AG09309 (cell line): ENCODE data around the gene PLA2G12B.
"Not testable (repeated sequence)": the region's sequence is repeated elsewhere in the genome, so short reads cannot be mapped to it uniquely, and the experiment has no call there.

Experiments used
- DNase-seq: peaks from one replicate; pipeline ENCODE4 v3.0.0-alpha.2; 2010; ENCODE audit warnings: low read depth
- H3K4me3 ChIP-seq: 2 replicates; pipeline ENCODE4 v1.5.1; 2011; ENCODE audit warnings: mild to moderate bottlenecking, low read depth, low read length, moderate library complexity; ENCODE audit not compliant: control insufficient read depth
- TF ChIP-seq, protein P1 (sequence below): IDR thresholded peaks from 2 replicates; pipeline ENCODE4 v1.5.1; 2011; ENCODE audit warnings: mild to moderate bottlenecking, low read depth, low read length, inconsistent platforms; ENCODE audit not compliant: insufficient read depth, control insufficient read depth; ENCODE audit errors: missing control alignments

The PLA2G12B gene, protein sequence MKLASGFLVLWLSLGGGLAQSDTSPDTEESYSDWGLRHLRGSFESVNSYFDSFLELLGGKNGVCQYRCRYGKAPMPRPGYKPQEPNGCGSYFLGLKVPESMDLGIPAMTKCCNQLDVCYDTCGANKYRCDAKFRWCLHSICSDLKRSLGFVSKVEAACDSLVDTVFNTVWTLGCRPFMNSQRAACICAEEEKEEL

DNA sequence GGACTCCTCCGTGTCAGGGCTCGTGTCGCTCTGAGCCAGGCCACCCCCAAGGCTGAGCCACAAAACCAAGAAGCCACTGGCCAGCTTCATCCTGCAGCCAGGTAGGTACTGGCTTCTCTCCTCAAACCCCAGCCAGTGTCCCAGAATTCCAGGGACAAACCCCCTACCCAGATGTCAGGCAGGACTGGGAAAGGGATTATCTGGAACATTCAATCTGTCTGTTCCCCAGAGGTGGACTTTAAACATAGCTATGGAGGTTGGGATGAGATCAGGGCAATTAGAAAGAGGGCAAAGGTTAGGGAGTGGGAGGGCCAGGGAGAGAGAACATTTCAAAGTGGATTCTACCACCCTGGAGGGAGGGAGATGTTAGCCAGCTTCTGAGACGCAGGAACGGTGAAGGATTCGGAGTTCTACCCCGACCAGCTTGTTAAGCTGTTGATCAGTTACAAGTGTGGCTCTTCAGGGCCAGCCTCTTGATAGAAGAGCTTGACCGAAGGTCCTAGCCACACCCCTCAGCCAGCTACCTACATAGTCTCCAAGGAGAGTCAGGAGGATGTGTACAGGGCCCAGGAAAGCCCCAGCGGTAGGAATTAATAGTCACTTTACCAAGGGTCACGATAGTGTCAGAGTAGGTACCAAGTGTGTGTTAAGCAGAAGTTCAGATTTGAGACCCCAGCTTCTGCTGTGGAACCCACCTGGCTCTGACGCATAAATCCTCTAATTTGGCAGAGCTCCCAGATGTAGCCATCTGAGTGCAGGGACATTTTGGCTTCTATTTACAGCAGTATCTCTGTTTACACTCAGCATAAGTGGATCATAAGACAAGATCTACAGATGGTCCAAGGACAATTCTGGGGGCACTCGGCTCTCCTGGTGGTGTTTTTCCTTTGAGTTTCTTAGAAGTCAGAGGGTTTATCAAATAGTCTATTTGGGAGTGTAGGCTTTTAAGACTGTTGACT, at the start of gene PLA2G12B:
Gene PLA2G12B, minus strand, starts transcription at position 211 of the 959 bp plus-strand sequence. Its CDS starts 121 bp downstream, at position 90.
- no peak for DNase-seq
- TF ChIP-seq, protein P1, sequence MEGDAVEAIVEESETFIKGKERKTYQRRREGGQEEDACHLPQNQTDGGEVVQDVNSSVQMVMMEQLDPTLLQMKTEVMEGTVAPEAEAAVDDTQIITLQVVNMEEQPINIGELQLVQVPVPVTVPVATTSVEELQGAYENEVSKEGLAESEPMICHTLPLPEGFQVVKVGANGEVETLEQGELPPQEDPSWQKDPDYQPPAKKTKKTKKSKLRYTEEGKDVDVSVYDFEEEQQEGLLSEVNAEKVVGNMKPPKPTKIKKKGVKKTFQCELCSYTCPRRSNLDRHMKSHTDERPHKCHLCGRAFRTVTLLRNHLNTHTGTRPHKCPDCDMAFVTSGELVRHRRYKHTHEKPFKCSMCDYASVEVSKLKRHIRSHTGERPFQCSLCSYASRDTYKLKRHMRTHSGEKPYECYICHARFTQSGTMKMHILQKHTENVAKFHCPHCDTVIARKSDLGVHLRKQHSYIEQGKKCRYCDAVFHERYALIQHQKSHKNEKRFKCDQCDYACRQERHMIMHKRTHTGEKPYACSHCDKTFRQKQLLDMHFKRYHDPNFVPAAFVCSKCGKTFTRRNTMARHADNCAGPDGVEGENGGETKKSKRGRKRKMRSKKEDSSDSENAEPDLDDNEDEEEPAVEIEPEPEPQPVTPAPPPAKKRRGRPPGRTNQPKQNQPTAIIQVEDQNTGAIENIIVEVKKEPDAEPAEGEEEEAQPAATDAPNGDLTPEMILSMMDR, result no peak
- no peak within 1 kb of the TSS for H3K4me3 ChIP-seq

DNA sequence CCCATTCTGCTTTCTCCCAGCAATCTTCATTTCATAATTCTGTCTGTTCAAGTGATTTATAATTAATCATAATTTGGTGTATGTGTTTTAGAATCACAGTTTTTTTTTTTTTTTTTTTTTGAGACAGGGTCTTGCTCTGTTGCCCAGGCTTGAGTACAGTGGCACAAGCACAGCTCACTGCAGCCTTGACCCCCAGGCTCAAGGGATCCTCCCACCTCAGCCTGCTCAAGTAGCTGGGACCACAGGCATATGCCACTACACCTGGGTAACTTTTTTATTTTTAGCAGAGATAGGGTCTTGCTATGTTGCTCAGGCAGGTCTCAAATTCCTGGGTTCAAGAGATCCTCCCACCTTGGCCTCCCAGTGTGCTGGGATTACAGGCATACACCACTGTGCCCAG, 49.2 kb upstream of the PLA2G12B start:
- TF ChIP-seq, protein P1, result no peak
- no peak for DNase-seq
- no peak overlapping the region for H3K4me3 ChIP-seq

DNA sequence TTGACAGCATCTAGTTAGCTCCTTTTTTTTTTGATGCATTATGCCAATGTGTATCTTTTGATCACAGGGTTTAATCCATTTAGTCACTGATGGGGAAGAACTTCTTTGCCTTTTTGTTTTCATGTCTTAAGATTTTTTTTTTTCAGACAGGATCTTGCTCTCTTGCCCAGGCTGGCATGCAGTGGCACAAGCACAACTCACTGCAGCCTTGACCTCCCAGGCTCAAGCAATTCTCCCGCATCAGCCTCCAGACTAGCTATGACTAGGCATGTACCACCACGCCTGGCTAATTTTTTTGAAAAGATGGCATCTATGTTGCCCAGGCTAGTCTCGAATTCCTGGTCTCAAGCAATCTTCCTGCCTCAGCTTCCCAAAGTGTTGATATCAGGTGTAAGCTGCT, 46.4 kb upstream of the PLA2G12B start:
- no peak overlapping the region for H3K4me3 ChIP-seq
- no peak for DNase-seq
- TF ChIP-seq, protein P1, result no peak

DNA sequence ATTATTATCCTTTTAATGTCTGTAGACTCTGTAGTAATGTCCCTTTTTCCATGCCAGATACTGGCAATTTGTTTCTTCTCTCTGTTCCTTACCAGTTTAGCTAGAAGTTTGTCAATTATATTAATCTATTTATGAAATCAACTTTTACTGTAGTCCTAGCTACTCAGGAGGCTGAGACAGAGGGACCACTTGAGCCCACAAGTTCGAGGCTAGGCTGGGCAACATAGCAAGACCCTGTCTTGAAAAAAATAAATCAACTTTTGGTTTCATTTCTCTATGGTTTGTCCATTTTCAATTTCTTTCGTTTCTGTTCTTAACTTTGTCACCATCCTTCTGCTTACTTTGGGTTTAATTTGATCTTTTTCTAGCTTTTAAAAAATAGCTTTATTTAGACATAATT, 42.5 kb upstream of the PLA2G12B start:
- no peak for DNase-seq
- TF ChIP-seq, protein P1, result no peak
- no peak overlapping the region for H3K4me3 ChIP-seq

DNA sequence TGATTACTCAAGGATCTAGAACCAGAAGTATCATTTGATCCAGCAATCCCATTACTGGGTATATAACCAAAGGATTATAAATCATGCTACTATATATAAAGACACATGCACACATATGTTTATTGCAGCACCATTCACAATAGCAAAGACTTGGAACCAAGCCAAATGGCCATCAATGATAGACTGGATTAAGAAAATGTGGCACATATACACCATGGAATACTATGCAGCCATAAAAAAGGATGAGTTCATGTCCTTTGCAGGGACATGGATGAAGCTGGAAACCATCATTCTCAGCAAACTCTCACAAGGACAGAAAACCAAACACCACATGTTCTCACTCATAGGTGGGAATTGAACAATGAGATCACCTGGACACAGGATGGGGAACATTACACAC, 40.9 kb upstream of the PLA2G12B start:
- not testable (repeated sequence) for DNase-seq, H3K4me3 ChIP-seq

DNA sequence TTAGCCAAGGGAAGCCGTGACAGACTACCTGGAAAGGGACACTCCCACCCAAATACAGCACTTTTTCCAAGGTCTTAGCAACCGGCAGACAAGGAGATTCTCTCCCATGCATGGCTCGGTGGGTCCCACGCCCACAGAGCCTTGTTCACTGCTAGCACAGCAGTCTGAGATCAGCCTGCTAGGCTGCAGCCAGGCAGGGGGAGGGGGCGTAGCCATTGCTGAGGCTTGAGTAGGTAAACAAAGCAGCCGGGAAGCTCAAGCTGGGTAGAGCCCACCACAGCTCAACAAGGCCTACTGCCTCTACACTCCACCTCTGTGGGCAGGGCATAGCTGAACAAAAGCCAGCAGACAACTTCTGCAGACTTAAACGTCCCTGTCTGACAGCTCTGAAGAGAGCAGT, 35.2 kb upstream of the PLA2G12B start:
- H3K4me3 ChIP-seq, DNase-seq: not testable (repeated sequence)

DNA sequence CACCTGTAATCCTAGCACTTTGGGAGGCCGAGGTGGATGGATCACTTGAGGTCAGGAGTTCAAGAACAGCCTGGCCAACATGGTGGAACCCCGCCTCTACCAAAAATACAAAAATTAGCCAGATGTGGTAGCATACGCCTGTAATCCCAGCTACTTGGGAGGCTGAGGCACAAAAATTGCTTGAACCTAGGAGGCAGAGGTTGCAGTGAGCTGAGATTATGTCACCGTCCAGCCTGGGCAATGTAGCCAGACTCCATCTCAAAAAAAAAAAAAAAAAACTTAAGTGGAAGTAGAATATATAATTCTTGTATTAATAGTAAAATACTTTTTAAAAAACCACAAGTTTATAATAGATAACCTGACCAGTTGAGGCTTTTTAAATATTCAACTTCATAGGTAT, 30.0 kb upstream of the PLA2G12B start:
- not testable (repeated sequence) for DNase-seq, H3K4me3 ChIP-seq

DNA sequence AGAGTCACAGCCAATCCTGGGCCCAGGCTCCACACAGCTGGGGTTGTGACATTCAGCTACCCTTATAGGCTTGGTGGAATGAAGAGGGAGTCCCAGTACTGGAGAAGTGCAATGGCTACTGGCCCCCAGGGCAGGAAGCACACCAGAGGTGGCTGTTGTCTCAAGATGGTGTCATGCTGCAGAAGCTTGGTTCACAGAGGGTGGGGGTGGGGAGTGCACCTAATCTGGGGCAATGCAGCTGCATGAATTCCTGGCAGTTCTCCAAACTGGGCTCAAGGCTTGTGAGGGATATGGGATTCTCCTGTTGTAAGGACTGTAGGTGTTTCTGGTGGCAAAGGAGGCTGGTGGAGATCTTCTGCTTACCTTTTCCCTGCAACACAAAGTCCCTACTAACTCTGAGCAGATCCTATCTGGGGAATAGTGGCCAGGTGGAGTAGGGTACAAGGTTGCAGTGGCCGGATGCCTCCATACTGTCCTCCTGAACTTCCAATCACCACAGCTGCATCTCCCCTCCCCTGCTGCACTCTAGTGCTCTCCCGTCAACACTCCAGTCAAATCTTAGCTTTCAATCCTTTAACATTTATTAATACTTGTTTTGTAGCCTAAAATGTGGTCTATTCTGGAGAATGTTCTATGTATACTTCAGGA, 27.4 kb upstream of the PLA2G12B start:
- TF ChIP-seq, protein P1, result no peak
- no peak overlapping the region for H3K4me3 ChIP-seq
- no peak for DNase-seq
